ENCODE data around the gene HAUS8. TPM values are rescaled to one million over a fixed set of nuclear protein-coding genes. Genes with fewer than 3 reads are reported as not detected.

Gene HAUS8
- total and polyA plus RNA-seq, 2 donors (not counting 3 experiments of a cell fraction or from before 2014, with no cell fraction given), result 9.6 to 30.3 TPM

- intact Hi-C loops (cut with micrococcal nuclease) (no loop called here), dilution Hi-C loops (cut with MboI; ENCODE audit: extremely low pct_ligation_motif_present, low sequenced_read_pairs) (no loop called here)
- Histone ChIP-seq H3K9me1 (replicated peaks; ENCODE audit: control insufficient read depth, extremely low read depth, insufficient read depth, low read length) (no peaks in the 10 kb centered on the region), H3K27me3 (ENCODE audit: control insufficient read depth in 2 of 2, insufficient read depth in 2 of 2, low read length in 2 of 2) (no peaks in the 10 kb centered on the region), H3K4me1 (ENCODE audit: control insufficient read depth, extremely low read depth, insufficient read depth, low read length) (no peaks in the 10 kb centered on the region), H3K79me2 (ENCODE audit: control insufficient read depth, insufficient read depth, low read length) (peaks cover 38% of the 10 kb centered on the region), H3K9ac (replicated peaks; ENCODE audit: extremely low read depth, insufficient read depth, low read length) (no peak overlapping the region), H3K27ac (ENCODE audit: insufficient read depth, low read depth, low read length) (no peak overlapping the region), H4K20me1 (replicated peaks; ENCODE audit: control insufficient read depth, extremely low read depth, insufficient read depth, low read length) (no peaks in the 10 kb centered on the region), H3K9me3 (replicated peaks; ENCODE audit: control insufficient read depth, insufficient read depth, low read length) (no peaks in the 10 kb centered on the region), H3K4me3 (replicated peaks in 1 of 3; ENCODE audit: insufficient read depth in 1 of 3, low read depth in 1 of 3, low read length in 3 of 3) (no peak overlapping the region), H3K36me3 (ENCODE audit: control insufficient read depth in 2 of 2, extremely low read depth in 1 of 2, insufficient read depth in 2 of 2, low read length in 2 of 2) (peaks cover 2% of the 10 kb centered on the region in 2 experiments), H2AFZ (ENCODE audit: low read depth, low read length) (no peak overlapping the region), H3K4me2 (ENCODE audit: insufficient read depth, low read length) (no peak overlapping the region)
- DNase-seq (ENCODE audit: low read depth, low spot score), result no peak
- FAIRE-seq, result no peak
- CTCF ChIA-PET, result no interaction called here
- no peak for TF ChIP-seq GATA2 (IDR thresholded peaks at IDR 0.05; ENCODE audit: insufficient read depth, insufficient read length, low read depth, low read length)
- no peak for TF ChIP-seq CTCF (IDR thresholded peaks at IDR 0.05; ENCODE audit: extremely low read depth in 1 of 2, insufficient read depth in 1 of 2, low read depth in 1 of 2, low read length in 2 of 2)
- TF ChIP-seq MYC (IDR thresholded peaks at IDR 0.05; ENCODE audit: low read depth, low read length), result no peak
- TF ChIP-seq FOS (IDR thresholded peaks at IDR 0.05; ENCODE audit: borderline replicate concordance, insufficient read depth, low read length), result no peak
- no peak for TF ChIP-seq JUN (IDR thresholded peaks at IDR 0.05; ENCODE audit: borderline replicate concordance, insufficient read depth, insufficient read length, low read depth)
- no peak for TF ChIP-seq MAX (IDR thresholded peaks at IDR 0.05; ENCODE audit: insufficient read depth, insufficient read length)
- TF ChIP-seq POLR2AphosphoS5 (IDR thresholded peaks at IDR 0.05; ENCODE audit: insufficient read depth, low read depth, low read length), result no peak
- no peak for TF ChIP-seq POLR2A (IDR thresholded peaks at IDR 0.05; ENCODE audit: low read depth, low read length)
- TF ChIP-seq EZH2 (IDR thresholded peaks at IDR 0.05; ENCODE audit: borderline replicate concordance, low read depth, low read length, severe bottlenecking), result no peak
- BruUV-seq (replicated peaks), result no TSS peak
- POLR2A ChIA-PET, result interaction anchor here (0.6 kb wide), 1 partner anchor 34 kb away, joined by 6 read pairs; no protein-coding TSS in a partner anchor
These were observed 43.7 kb upstream of the HAUS8 start for GRCh38 chr19:17118957-17119356.
